Measurements from ENCODE around the gene NT5C2. TPM values are rescaled to one million over a fixed set of nuclear protein-coding genes. Genes with fewer than 3 reads are reported as not detected.
"Not testable (repeated sequence)": the region's sequence is repeated elsewhere in the genome, so short reads cannot be mapped to it uniquely, and the experiment has no call there.

NT5C2 gene
- total RNA-seq, 1 donor from 2014 or later, result 81.0 TPM

DNA sequence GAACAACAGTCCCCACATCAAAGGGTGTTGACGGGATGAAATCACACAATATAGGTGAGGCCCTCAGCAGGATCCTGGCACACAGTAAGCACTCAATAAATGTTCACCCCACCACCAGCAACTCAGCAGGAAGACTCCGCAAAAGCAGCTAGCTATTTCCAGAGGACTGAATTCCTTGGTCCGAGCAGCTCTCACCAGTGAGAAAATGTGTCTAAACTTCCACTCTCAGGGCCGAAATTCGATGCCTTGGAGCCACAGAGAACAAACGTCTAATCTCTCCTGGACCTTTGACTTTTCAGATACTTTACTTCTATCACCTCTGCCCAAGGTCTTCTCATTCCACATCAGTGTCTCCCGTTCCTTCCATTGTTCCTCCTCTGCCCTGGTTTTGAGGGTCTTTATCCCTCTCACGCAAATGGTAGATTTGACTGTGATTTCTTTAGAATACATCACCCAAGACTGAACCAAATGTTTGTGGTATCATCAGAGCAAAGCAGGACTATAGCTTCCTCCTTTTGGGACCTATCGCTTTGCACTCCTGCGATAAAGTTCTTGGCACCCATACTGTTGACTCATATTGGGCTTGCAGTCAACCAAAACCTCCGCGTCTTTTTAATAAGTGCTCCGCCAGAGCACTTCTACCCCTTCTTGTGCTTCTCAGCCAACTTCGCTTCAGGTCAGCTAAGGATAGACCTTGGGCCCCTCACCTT lies 903 bp upstream of the NT5C2 start:
- Mint-ChIP-seq H3K4me1 (ENCODE audit: low read depth) (peaks cover 42% of the 10 kb centered on the region), H3K27ac (ENCODE audit: unreplicated experiment) (peak overlapping the region; percentile 94), H3K36me3 (ENCODE audit: low read depth) (no peaks in the 10 kb centered on the region), H3K4me3 (ENCODE audit: unreplicated experiment) (peak overlapping the region; percentile 87), H3K27me3 (ENCODE audit: low read depth) (no peaks in the 10 kb centered on the region), H3K9me3 (ENCODE audit: low read depth) (no peaks in the 10 kb centered on the region)
- no peak for DNase-seq (ENCODE audit: low spot score)
- TF ChIP-seq CTCF (IDR thresholded peaks at IDR 0.05), result no peak

- TF ChIP-seq CTCF (IDR thresholded peaks at IDR 0.05), result peak; percentile 23
- peak overlapping the region; percentile 99 for H3K4me3 Mint-ChIP-seq (ENCODE audit: unreplicated experiment)
- peaks cover 54% of the 10 kb centered on the region for H3K4me1 Mint-ChIP-seq (ENCODE audit: low read depth)
- DNase-seq (ENCODE audit: low spot score), result peak; percentile 91
- H3K27me3 Mint-ChIP-seq (ENCODE audit: low read depth), result no peaks in the 10 kb centered on the region
- peak overlapping the region; percentile 99 for H3K27ac Mint-ChIP-seq (ENCODE audit: unreplicated experiment)
- no peaks in the 10 kb centered on the region for H3K9me3 Mint-ChIP-seq (ENCODE audit: low read depth)
- H3K36me3 Mint-ChIP-seq (ENCODE audit: low read depth), result no peaks in the 10 kb centered on the region
Observed at GRCh38 chr10:103192451-103193106, 493 bp downstream of the NT5C2 start.

DNA sequence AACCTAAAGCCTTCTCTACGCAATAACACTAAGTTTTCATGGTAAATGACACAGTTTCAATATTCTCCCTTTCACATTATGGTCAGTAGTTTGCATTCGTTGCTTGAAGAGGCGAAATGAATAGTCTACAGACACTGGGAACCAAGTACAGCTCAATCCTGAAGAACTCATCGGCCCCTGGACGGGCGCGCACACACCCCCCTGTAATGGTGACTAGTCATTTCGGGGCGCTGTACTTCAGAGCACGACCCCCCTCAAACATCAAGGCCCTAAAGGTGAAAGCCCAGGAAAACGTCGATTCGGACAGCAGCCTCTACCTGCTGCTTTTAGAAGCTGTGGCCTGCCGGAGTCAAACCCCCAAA lies 1.0 kb downstream of the NT5C2 start:
- no peak for DNase-seq (ENCODE audit: low spot score)
- peak overlapping the region; percentile 99 for H3K4me3 Mint-ChIP-seq (ENCODE audit: unreplicated experiment)
- H3K27me3 Mint-ChIP-seq (ENCODE audit: low read depth), result no peaks in the 10 kb centered on the region
- peaks cover 49% of the 10 kb centered on the region for H3K4me1 Mint-ChIP-seq (ENCODE audit: low read depth)
- TF ChIP-seq CTCF (IDR thresholded peaks at IDR 0.05), result no peak
- H3K36me3 Mint-ChIP-seq (ENCODE audit: low read depth), result no peaks in the 10 kb centered on the region
- no peaks in the 10 kb centered on the region for H3K9me3 Mint-ChIP-seq (ENCODE audit: low read depth)
- peak overlapping the region; percentile 99 for H3K27ac Mint-ChIP-seq (ENCODE audit: unreplicated experiment)

DNA sequence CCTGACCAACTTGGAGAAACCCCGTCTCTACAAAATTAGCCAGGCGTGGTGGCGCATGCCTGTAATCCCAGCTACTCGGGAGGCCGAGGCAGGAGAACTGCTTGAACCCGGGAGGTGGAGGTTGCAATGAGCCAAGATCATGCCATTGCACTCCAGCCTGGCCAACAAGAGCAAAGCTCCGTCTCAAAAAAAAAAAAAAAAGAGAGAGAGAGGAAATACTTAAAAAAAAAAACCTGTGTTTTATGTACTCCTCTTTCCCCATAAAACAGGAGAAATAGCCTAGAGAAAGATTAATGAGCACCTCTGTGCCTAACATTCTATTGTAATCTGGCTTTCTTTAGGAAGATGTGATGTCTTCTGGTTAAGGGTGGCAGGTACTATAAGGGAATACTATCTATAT lies 1.9 kb downstream of the NT5C2 start:
- not testable (repeated sequence) for H3K27ac Mint-ChIP-seq (ENCODE audit: unreplicated experiment); H3K36me3 Mint-ChIP-seq (ENCODE audit: low read depth)

GRCh38 chr10:103188853-103189252 lies 4.2 kb downstream of the NT5C2 start:
- Mint-ChIP-seq H3K27me3 (ENCODE audit: low read depth) (no peaks in the 10 kb centered on the region), H3K4me1 (ENCODE audit: low read depth) (peaks cover 71% of the 10 kb centered on the region), H3K4me3 (ENCODE audit: unreplicated experiment) (peak overlapping the region; percentile 66), H3K36me3 (ENCODE audit: low read depth) (no peaks in the 10 kb centered on the region), H3K9me3 (ENCODE audit: low read depth) (no peaks in the 10 kb centered on the region), H3K27ac (ENCODE audit: unreplicated experiment) (peak overlapping the region; percentile 88)
- TF ChIP-seq CTCF (IDR thresholded peaks at IDR 0.05), result no peak
- DNase-seq (ENCODE audit: low spot score), result no peak

More for the DNA sequence above, 1.9 kb downstream of the NT5C2 start:
- not testable (repeated sequence) for H3K27me3 Mint-ChIP-seq (ENCODE audit: low read depth); H3K9me3 Mint-ChIP-seq (ENCODE audit: low read depth); DNase-seq (ENCODE audit: low spot score)
- Mint-ChIP-seq H3K4me3 (ENCODE audit: unreplicated experiment) (peak overlapping the region; percentile 99), H3K4me1 (ENCODE audit: low read depth) (peaks cover 51% of the 10 kb centered on the region)

Measured in chondrocyte (in vitro differentiated cells).